ENCODE data around the gene ZPBP. TPM values are rescaled to one million over a fixed set of nuclear protein-coding genes. Genes with fewer than 3 reads are reported as not detected.

Gene ZPBP
- total RNA-seq, 1 donor from 2014 or later: not detected

GRCh38 chr7:50068026-50068425, 25.0 kb downstream of the ZPBP start:
- peaks cover 17% of the 10 kb centered on the region for H3K4me1 Mint-ChIP-seq (ENCODE audit: low read depth, unreplicated experiment)
- Histone ChIP-seq H3K27me3 (ENCODE audit: insufficient read depth, low read length) (no peaks in the 10 kb centered on the region), H3K4me3 (ENCODE audit: insufficient read depth, low read depth, low read length) (no peak overlapping the region), H3K4me2 (ENCODE audit: low read length) (peak overlapping the region; percentile 83), H3K27ac (ENCODE audit: low read depth, low read length) (no peak overlapping the region), H2AFZ (ENCODE audit: low read depth, low read length) (peak overlapping the region; percentile 47), H3K36me3 (ENCODE audit: insufficient read depth, low read length) (no peaks in the 10 kb centered on the region), H3K9ac (ENCODE audit: low read length) (peak overlapping the region; percentile 13), H3K79me2 (ENCODE audit: insufficient read depth, low read length) (no peaks in the 10 kb centered on the region), H3K4me1 (ENCODE audit: insufficient read depth, low read length) (peaks cover 9% of the 10 kb centered on the region), H3K9me3 (ENCODE audit: insufficient read depth, low read depth, low read length) (no peaks in the 10 kb centered on the region), H4K20me1 (ENCODE audit: insufficient read depth, low read length) (no peaks in the 10 kb centered on the region)
- H3K27me3 Mint-ChIP-seq (ENCODE audit: low read depth, unreplicated experiment): no peaks in the 10 kb centered on the region
- FAIRE-seq: no peak
- no peak overlapping the region for H3K4me3 Mint-ChIP-seq (ENCODE audit: unreplicated experiment)
- H3K36me3 Mint-ChIP-seq (ENCODE audit: low read depth, unreplicated experiment): no peaks in the 10 kb centered on the region
- peaks cover 18% of the 10 kb centered on the region for H3K9me3 Mint-ChIP-seq (ENCODE audit: unreplicated experiment)
- TF ChIP-seq CTCF (IDR thresholded peaks at IDR 0.05; ENCODE audit: insufficient read depth, low read depth, low read length) (peak; percentile 14), EZH2 (IDR thresholded peaks at IDR 0.05; ENCODE audit: insufficient read depth, low read length) (no peak)
- DNase-seq (ENCODE audit: low read depth): peak; percentile 4
- no peak overlapping the region for H3K27ac Mint-ChIP-seq (ENCODE audit: unreplicated experiment)

GRCh38 chr7:50062951-50063350, 30.1 kb downstream of the ZPBP start:
- Histone ChIP-seq H3K27me3 (ENCODE audit: insufficient read depth, low read length) (no peaks in the 10 kb centered on the region), H3K36me3 (ENCODE audit: insufficient read depth, low read length) (no peaks in the 10 kb centered on the region), H3K4me3 (ENCODE audit: insufficient read depth, low read depth, low read length) (no peak overlapping the region), H4K20me1 (ENCODE audit: insufficient read depth, low read length) (no peaks in the 10 kb centered on the region), H3K9me3 (ENCODE audit: insufficient read depth, low read depth, low read length) (peaks cover 4% of the 10 kb centered on the region), H3K27ac (ENCODE audit: low read depth, low read length) (no peak overlapping the region), H2AFZ (ENCODE audit: low read depth, low read length) (no peak overlapping the region), H3K9ac (ENCODE audit: low read length) (no peak overlapping the region), H3K79me2 (ENCODE audit: insufficient read depth, low read length) (no peaks in the 10 kb centered on the region), H3K4me1 (ENCODE audit: insufficient read depth, low read length) (peaks cover 3% of the 10 kb centered on the region), H3K4me2 (ENCODE audit: low read length) (no peak overlapping the region)
- no peak overlapping the region for H3K27ac Mint-ChIP-seq (ENCODE audit: unreplicated experiment)
- TF ChIP-seq CTCF (IDR thresholded peaks at IDR 0.05; ENCODE audit: insufficient read depth, low read depth, low read length) (no peak), EZH2 (IDR thresholded peaks at IDR 0.05; ENCODE audit: insufficient read depth, low read length) (no peak)
- peaks cover under 1% of the 10 kb centered on the region for H3K4me1 Mint-ChIP-seq (ENCODE audit: low read depth, unreplicated experiment)
- DNase-seq (ENCODE audit: low read depth): no peak
- peaks cover 5% of the 10 kb centered on the region for H3K9me3 Mint-ChIP-seq (ENCODE audit: unreplicated experiment)
- no peaks in the 10 kb centered on the region for H3K27me3 Mint-ChIP-seq (ENCODE audit: low read depth, unreplicated experiment)
- no peak for FAIRE-seq
- H3K4me3 Mint-ChIP-seq (ENCODE audit: unreplicated experiment): no peak overlapping the region
- no peaks in the 10 kb centered on the region for H3K36me3 Mint-ChIP-seq (ENCODE audit: low read depth, unreplicated experiment)

- TF ChIP-seq EZH2 (IDR thresholded peaks at IDR 0.05; ENCODE audit: insufficient read depth, low read length): no peak
- Mint-ChIP-seq H3K4me3 (ENCODE audit: unreplicated experiment) (no peak overlapping the region), H3K27ac (ENCODE audit: unreplicated experiment) (no peak overlapping the region), H3K9me3 (ENCODE audit: unreplicated experiment) (no peaks in the 10 kb centered on the region), H3K4me1 (ENCODE audit: low read depth, unreplicated experiment) (no peaks in the 10 kb centered on the region), H3K27me3 (ENCODE audit: low read depth, unreplicated experiment) (no peaks in the 10 kb centered on the region), H3K36me3 (ENCODE audit: low read depth, unreplicated experiment) (no peaks in the 10 kb centered on the region)
- Histone ChIP-seq H3K9me3 (ENCODE audit: insufficient read depth, low read depth, low read length) (peaks cover 4% of the 10 kb centered on the region), H2AFZ (ENCODE audit: low read depth, low read length) (no peak overlapping the region), H3K27me3 (ENCODE audit: insufficient read depth, low read length) (no peaks in the 10 kb centered on the region), H3K4me1 (ENCODE audit: insufficient read depth, low read length) (no peaks in the 10 kb centered on the region), H3K27ac (ENCODE audit: low read depth, low read length) (no peak overlapping the region), H3K4me3 (ENCODE audit: insufficient read depth, low read depth, low read length) (no peak overlapping the region), H4K20me1 (ENCODE audit: insufficient read depth, low read length) (no peaks in the 10 kb centered on the region), H3K79me2 (ENCODE audit: insufficient read depth, low read length) (no peaks in the 10 kb centered on the region), H3K9ac (ENCODE audit: low read length) (no peak overlapping the region), H3K4me2 (ENCODE audit: low read length) (no peak overlapping the region), H3K36me3 (ENCODE audit: insufficient read depth, low read length) (no peaks in the 10 kb centered on the region)
- FAIRE-seq (no peak), DNase-seq (ENCODE audit: low read depth) (no peak)
Observed at GRCh38 chr7:50056131-50056530, 36.9 kb downstream of the ZPBP start.
